ENCODE data around the gene FAM163B. TPM values are rescaled to one million over a fixed set of nuclear protein-coding genes. Genes with fewer than 3 reads are reported as not detected.

Gene FAM163B
- total and polyA plus RNA-seq, 2 donors (not counting 1 experiment from before 2014, with no cell fraction given) = not detected

DNA sequence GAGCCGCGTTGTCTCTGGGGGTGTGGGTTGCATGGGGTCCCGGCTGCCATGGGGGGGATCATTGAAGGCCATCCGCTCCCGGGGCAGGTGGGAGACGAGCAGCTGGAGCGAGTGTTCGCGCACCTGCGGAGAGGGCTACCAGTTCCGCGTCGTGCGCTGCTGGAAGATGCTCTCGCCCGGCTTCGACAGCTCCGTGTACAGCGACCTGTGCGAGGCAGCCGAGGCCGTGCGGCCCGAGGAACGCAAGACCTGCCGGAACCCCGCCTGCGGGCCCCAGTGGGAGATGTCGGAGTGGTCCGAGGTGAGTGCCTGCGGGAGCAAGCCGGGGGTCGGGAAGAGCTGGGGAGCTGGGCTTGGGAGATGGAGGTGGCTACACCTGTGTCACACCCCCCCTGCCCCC, 41.0 kb downstream of the FAM163B start:
- H3K4me3 ChIP-seq (replicated peaks in 1 of 4; ENCODE audit: control extremely low read depth in 1 of 4, insufficient read depth in 1 of 4, low read depth in 3 of 4, low read length in 4 of 4) = no peak overlapping the region
- no peak overlapping the region for H3K27ac ChIP-seq (ENCODE audit: insufficient read depth, low read length)
- H3K4me2 ChIP-seq (ENCODE audit: extremely low read depth, insufficient read depth, low read length) = no peak overlapping the region
- H3K36me3 ChIP-seq (ENCODE audit: control insufficient read depth, insufficient read depth, low read length) = no peaks in the 10 kb centered on the region
- no peak overlapping the region for H2AFZ ChIP-seq (ENCODE audit: low read length)
- no peaks in the 10 kb centered on the region for H3K79me2 ChIP-seq (ENCODE audit: control insufficient read depth, insufficient read depth, low read length)
- H3K4me1 ChIP-seq (ENCODE audit: control insufficient read depth, extremely low read depth, insufficient read depth, low read length) = peaks cover 2% of the 10 kb centered on the region
- H3K9me3 ChIP-seq (ENCODE audit: control insufficient read depth, insufficient read depth, low read depth, low read length) = no peaks in the 10 kb centered on the region
- no peak for TF ChIP-seq EZH2 (IDR thresholded peaks at IDR 0.05; ENCODE audit: low read length, missing control alignments)
- TF ChIP-seq CTCF (conservative IDR thresholded peaks at IDR 0.05 in 1 of 2, IDR thresholded peaks at IDR 0.05 in 1 of 2; ENCODE audit: low read depth in 1 of 2, low read length in 2 of 2) = no peak
- no peaks in the 10 kb centered on the region for H4K20me1 ChIP-seq (ENCODE audit: control insufficient read depth, extremely low read depth, insufficient read depth, low read length)
- DNase-seq (ENCODE audit: low read depth in 2 of 2) = no peak
- no peak overlapping the region for H3K9ac ChIP-seq (ENCODE audit: insufficient read depth, low read length)
- no peaks in the 10 kb centered on the region for H3K27me3 ChIP-seq (ENCODE audit: control insufficient read depth, insufficient read depth, low read length)

DNA sequence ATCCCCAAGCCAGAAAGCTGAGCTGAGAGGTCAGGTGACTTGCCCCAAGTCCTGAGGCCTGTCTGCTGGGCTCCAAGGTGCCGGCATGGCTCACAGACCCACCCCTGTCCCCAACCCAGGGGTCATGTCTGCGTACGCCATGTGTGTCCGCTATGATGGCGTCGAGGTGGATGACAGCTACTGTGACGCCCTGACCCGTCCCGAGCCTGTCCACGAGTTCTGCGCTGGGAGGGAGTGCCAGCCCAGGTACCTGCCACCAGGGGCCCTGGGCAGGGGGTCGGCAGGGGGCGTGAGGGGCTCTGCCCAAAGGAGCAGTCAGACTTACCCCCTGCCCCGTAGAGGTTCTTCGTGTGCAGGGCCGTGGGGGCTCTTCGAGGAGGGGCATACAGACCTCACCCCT, 42.4 kb downstream of the FAM163B start:
- Histone ChIP-seq H3K36me3 (ENCODE audit: control insufficient read depth, insufficient read depth, low read length) (no peaks in the 10 kb centered on the region), H3K79me2 (ENCODE audit: control insufficient read depth, insufficient read depth, low read length) (no peaks in the 10 kb centered on the region), H3K9me3 (ENCODE audit: control insufficient read depth, insufficient read depth, low read depth, low read length) (no peaks in the 10 kb centered on the region), H3K9ac (ENCODE audit: insufficient read depth, low read length) (no peak overlapping the region), H3K27me3 (ENCODE audit: control insufficient read depth, insufficient read depth, low read length) (no peaks in the 10 kb centered on the region), H3K4me3 (replicated peaks in 1 of 4; ENCODE audit: control extremely low read depth in 1 of 4, insufficient read depth in 1 of 4, low read depth in 3 of 4, low read length in 4 of 4) (no peak overlapping the region), H2AFZ (ENCODE audit: low read length) (no peak overlapping the region), H3K27ac (ENCODE audit: insufficient read depth, low read length) (no peak overlapping the region), H4K20me1 (ENCODE audit: control insufficient read depth, extremely low read depth, insufficient read depth, low read length) (no peaks in the 10 kb centered on the region), H3K4me1 (ENCODE audit: control insufficient read depth, extremely low read depth, insufficient read depth, low read length) (peaks cover 5% of the 10 kb centered on the region), H3K4me2 (ENCODE audit: extremely low read depth, insufficient read depth, low read length) (no peak overlapping the region)
- no peak for DNase-seq (ENCODE audit: low read depth in 2 of 2)
- TF ChIP-seq EZH2 (IDR thresholded peaks at IDR 0.05; ENCODE audit: low read length, missing control alignments) = no peak
- no peak for TF ChIP-seq CTCF (conservative IDR thresholded peaks at IDR 0.05 in 1 of 2, IDR thresholded peaks at IDR 0.05 in 1 of 2; ENCODE audit: low read depth in 1 of 2, low read length in 2 of 2)

- H4K20me1 ChIP-seq (ENCODE audit: control insufficient read depth, extremely low read depth, insufficient read depth, low read length) = no peaks in the 10 kb centered on the region
- no peaks in the 10 kb centered on the region for H3K79me2 ChIP-seq (ENCODE audit: control insufficient read depth, insufficient read depth, low read length)
- H3K4me2 ChIP-seq (ENCODE audit: extremely low read depth, insufficient read depth, low read length) = no peak overlapping the region
- no peak for DNase-seq (ENCODE audit: low read depth in 2 of 2)
- TF ChIP-seq CTCF (conservative IDR thresholded peaks at IDR 0.05 in 1 of 2, IDR thresholded peaks at IDR 0.05 in 1 of 2; ENCODE audit: low read depth in 1 of 2, low read length in 2 of 2) = no peak
- TF ChIP-seq EZH2 (IDR thresholded peaks at IDR 0.05; ENCODE audit: low read length, missing control alignments) = no peak
- no peaks in the 10 kb centered on the region for H3K27me3 ChIP-seq (ENCODE audit: control insufficient read depth, insufficient read depth, low read length)
- no peak overlapping the region for H2AFZ ChIP-seq (ENCODE audit: low read length)
- H3K9ac ChIP-seq (ENCODE audit: insufficient read depth, low read length) = no peak overlapping the region
- H3K4me1 ChIP-seq (ENCODE audit: control insufficient read depth, extremely low read depth, insufficient read depth, low read length) = peaks cover 5% of the 10 kb centered on the region
- no peaks in the 10 kb centered on the region for H3K36me3 ChIP-seq (ENCODE audit: control insufficient read depth, insufficient read depth, low read length)
- H3K4me3 ChIP-seq (replicated peaks in 1 of 4; ENCODE audit: control extremely low read depth in 1 of 4, insufficient read depth in 1 of 4, low read depth in 3 of 4, low read length in 4 of 4) = no peak overlapping the region
- H3K9me3 ChIP-seq (ENCODE audit: control insufficient read depth, insufficient read depth, low read depth, low read length) = no peaks in the 10 kb centered on the region
- H3K27ac ChIP-seq (ENCODE audit: insufficient read depth, low read length) = no peak overlapping the region
Observed at GRCh38 chr9:133566382-133566781, 42.8 kb downstream of the FAM163B start.
